NOMO-1 treated with DMSO at 0.1 percent for 48 hours (cell line): ENCODE data around the gene OR1E2.
"Not testable (repeated sequence)": the region's sequence is repeated elsewhere in the genome, so short reads cannot be mapped to it uniquely, and the experiment has no call there.

ENCODE experiments used
- DNase-seq: peaks from one replicate; lab custom pipeline; 2025; ENCODE audit not compliant: unreplicated experiment; lab: John Stamatoyannopoulos, UW

The OR1E2 gene

GRCh38 chr17:3433741-3434140, at the start of gene OR1E2:
Gene OR1E2 (minus strand): TSS chr17:3433841. CDS start chr17:3433841, 0 bp downstream.
- no peak for DNase-seq

GRCh38 chr17:3482852-3483251, 49.2 kb upstream of the OR1E2 start:
- DNase-seq: no peak

- DNase-seq: no peak
Observed at GRCh38 chr17:3479988-3480387, 46.3 kb upstream of the OR1E2 start.

GRCh38 chr17:3475812-3476610, 42.4 kb upstream of the OR1E2 start, which contains the start of gene ASPA:
Gene ASPA (plus strand): TSS chr17:3475997. CDS start chr17:3476160, 163 bp downstream.
- DNase-seq: no peak

DNA sequence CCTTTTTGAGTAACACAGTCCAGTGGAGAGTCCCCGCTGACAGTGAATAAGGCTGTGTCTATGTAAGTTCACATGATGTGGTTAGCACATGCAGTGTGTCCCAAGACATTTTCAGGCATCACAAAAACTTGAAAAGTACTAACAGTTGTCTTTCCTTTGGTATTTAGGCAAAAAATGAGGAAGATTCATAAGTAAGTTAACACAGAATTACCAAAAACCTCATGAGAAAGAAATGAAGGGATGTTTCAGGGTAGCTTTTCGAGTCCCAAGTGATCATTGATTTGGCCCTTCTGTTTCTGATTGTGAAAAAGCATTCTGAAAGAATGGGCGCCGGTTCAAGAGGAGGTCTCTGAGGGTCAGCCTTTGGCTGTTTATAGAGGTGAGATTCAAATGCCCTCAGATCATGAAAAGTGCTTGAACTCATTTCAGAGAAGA, 41.6 kb upstream of the OR1E2 start:
- DNase-seq: no peak

DNA sequence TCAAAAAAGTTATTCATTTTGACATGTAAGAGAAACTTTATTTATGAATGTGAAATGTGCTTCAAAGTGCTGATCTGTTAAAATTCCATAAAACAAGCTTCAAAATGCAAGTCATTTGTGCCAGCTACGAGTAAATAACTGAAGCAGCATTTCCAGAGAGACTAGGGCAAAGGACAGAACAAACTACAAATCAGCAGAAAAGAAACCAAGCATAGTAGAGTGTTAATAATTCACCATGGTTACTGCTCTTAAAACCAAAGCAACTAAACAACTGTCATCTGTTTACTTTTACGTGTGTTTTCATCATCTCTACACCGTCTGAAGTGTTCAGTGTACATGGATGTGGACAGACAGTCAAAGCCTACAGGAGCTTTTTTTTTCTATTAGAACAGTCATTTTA, 40.6 kb upstream of the OR1E2 start:
- no peak for DNase-seq

- no peak for DNase-seq
Observed at GRCh38 chr17:3472137-3472536, 38.5 kb upstream of the OR1E2 start.

DNA sequence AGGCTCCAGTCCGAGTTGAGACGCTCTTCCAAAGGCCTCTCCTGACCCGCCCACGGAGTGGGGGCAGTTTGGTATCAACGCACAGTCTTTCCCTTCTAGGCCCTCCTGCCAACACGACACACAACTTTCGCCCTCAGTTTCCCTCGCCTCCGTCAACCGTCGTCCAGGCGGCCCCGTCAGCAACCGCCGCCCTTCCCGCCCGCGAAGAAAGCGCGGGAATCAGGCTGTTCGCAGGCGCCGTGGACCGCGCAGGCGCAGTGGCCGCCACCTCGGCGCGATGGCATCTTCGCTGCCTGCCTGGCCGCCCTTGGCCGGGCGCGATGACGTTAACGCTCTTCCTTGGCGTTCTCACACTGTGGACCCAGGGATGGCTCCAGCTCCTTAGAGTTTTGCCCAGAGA, 38.0 kb upstream of the OR1E2 start, which contains the start of gene SPATA22:
Gene SPATA22, minus strand, starts transcription at position 221 of the 400 bp plus-strand sequence. CDS start 2,494 bp downstream, outside the sequence.
- no peak for DNase-seq

DNA sequence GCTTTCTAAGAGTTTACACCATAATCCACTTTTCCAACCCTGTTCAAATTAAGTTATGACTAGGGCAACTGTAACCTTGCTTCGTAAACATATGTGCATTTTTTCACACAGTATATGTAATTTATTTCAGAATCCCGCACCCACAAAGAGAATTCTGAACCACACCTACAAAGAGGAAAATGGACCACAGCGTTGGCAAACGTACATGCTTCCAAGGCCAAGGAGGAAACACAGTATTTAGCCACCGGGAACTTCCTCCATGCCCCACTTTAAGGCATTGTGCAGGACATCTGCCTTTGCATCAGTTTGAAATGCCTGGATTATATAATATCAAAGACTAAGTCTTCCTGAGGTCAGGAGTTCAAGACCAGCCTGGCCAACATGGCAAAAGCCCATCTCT, 35.9 kb upstream of the OR1E2 start:
- DNase-seq: no peak

DNA sequence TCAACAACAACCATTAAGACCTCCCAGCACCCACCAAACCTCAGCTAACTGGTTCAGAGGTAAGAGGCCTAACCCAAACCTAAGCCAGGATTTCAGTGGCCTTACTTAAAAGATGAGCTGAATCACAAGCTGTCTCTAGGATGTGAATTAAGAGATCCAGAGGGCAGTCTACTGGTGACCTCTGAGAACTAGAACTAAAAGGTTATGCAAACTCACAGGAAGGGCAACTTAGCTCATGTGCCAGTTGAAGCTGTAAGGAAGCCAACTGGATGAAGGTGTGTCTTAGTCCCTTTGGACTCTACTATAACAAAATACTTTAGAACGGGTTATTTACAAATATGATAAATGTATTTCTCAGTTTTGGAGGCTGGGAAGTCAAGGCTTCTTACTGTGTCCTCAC, 32.7 kb upstream of the OR1E2 start:
- DNase-seq: not testable (repeated sequence)

DNA sequence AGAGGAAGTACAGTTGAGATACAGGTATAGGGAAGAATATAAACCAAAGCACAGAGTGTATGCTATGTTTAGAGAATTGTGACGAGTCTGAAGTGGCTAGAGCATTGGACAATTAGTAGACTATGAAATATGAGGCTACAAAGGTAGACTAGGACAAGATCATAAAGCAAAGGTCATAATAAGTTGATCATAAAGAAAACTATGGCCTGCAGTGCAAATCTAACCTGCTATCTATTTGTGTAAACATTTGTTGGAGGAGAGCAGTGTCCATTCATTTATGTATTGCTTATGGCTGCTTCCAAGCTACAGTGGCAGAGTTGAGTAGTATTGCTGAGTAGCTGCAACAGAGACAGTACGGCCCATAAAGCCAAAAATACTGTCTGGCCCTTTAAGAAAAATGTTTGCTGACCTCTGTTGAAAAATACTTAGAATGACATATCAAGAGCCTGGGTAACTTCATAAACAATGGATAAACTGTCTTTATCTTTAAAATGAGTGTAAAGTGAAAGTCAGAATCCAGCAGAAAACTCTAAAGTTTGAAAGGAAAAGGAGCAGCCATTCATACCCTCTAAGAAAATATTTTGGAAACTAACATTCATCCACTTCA, 14.5 kb upstream of the OR1E2 start:
- no peak for DNase-seq

- peak; percentile 43 for DNase-seq
Observed at GRCh38 chr17:3447625-3448024, 14.0 kb upstream of the OR1E2 start.

GRCh38 chr17:3440451-3440850, 6.8 kb upstream of the OR1E2 start:
- DNase-seq: no peak

DNA sequence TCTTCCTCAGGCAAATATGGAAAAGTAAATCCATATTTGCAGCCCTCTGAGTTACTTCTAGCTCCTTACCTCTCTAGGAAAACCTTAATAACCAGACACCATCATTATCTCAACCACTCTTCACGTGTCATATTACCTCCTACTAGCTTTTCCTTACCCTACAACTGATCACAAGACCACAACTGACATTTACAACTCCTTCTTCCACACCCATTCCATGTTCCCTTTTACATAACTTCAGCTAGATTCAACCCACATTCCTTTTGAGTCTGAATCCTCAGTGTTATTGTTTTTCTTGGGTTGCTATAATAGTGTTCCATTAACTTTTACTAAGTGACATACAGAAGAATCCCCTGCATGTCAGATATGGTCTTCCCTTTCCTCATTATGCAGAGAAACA, 4.7 kb upstream of the OR1E2 start:
- DNase-seq: no peak

- peak; percentile 68 for DNase-seq
Observed at GRCh38 chr17:3433215-3433614, 426 bp downstream of the OR1E2 start.

DNA sequence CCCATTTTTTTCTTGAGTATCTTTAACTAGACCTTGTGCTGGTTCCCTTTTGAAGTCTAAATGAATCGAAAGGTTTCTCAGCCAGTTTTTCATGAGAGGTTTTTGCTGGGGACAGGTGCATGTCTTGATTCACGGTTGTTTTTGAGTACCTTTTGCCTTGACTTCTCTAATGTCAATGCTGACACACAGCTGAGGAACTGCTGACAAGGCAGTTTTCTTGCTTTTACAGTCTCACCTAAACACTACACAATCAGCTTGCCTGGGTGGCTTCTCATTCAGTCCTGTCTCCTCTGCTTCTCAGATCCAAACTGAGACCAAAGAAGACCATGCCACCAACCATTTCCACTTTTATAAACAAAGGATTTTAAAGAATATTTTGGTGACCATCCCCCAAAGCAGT, 15.4 kb downstream of the OR1E2 start:
- DNase-seq: no peak

GRCh38 chr17:3415610-3416009, 18.0 kb downstream of the OR1E2 start:
- no peak for DNase-seq

- not testable (repeated sequence) for DNase-seq
Observed at GRCh38 chr17:3412216-3412615, 21.4 kb downstream of the OR1E2 start.

DNA sequence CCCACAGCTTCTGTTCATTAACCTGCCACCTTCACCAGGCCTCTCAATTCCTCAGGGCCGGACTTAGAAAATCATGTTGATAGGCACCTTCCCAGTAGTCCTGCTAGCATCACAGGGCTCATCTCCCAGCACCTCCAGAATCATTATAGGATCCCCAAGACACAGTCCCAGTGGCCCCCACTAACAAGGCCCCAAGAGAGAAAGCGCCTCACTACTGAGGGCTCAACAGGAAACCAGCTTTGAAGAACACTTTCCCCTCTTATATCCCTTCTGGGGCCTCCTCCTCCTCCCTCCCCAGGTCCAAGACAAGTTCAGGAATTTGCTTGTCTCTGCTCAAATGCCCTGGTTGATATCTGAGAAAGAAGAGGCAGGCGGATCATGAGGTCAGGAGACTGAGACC, 22.6 kb downstream of the OR1E2 start, which contains the start of gene OR3A3:
Gene OR3A3, plus strand, starts transcription at position 301 of the 400 bp plus-strand sequence.
- DNase-seq: no peak

GRCh38 chr17:3403856-3404255, 29.8 kb downstream of the OR1E2 start:
- not testable (repeated sequence) for DNase-seq

GRCh38 chr17:3401786-3402185, 31.9 kb downstream of the OR1E2 start:
- no peak for DNase-seq

GRCh38 chr17:3400055-3400454, 33.6 kb downstream of the OR1E2 start:
- no peak for DNase-seq
